Right ventricle myocardium inferior (tissue), 1 donor: ENCODE results near the gene GSS. TPM values are rescaled to one million over a fixed set of nuclear protein-coding genes. Genes with fewer than 3 reads are reported as not detected.

Experiments used
- ATAC-seq: fragments of 200-7000 bp; cut with Tn5 transposase; one replicate; pipeline ENCODE4 v1.9.1; 2020; ENCODE audit warnings: mild to moderate bottlenecking, moderate library complexity
- DNase-seq: peaks from one replicate; pipeline ENCODE4 v3.0.0; 2021; ENCODE audit errors: missing footprints
- intact Hi-C: fragments of 100-400 bp; cut with DNase I; formaldehyde crosslinking; loops from one replicate; pipeline ENCODE4 v1.11.0; 2022
- long read RNA-seq: library from polyadenylated mRNA; unstranded; transcript quantifications from one replicate; pipeline ENCODE4 v2.0.0, GENCODE V29; 2021
- total RNA-seq: library from RNA; stranded (reverse); fragmentation: NEBNext Ultra II Directional; extraction: Animal tissue kit (Norgen Biotek cat#: 25700); gene quantifications from one replicate; pipeline ENCODE4 v1.2.1, GENCODE V29; 2021
- donor health status: DM: no; HTN: yes; CAD: no; lungs with severe emphysema.

The GSS gene
- 17.6 TPM for total RNA-seq
- long read RNA-seq, transcript GSS-201 (13 exons, 1,919 nt), result major isoform, 10 of 17 reads
- long read RNA-seq, partial matches to known transcripts, result 5 of 17 reads
- long read RNA-seq, other reads (novel, unspliced or antisense), result 2 of 17 reads

- ATAC-seq (peak; percentile 97), DNase-seq (peak; percentile 99)
- intact Hi-C loops, result loop anchor here (1.0 to 10.0 kb wide), 2 partner anchors 79 to 319 kb away; partner anchors contain the start of genes ACSS2 and MMP24OS
Observed at GRCh38 chr20:34955231-34956040, at the start of gene GSS, which contains the start of gene MYH7B. Gene GSS, minus strand, starts transcription at chr20:34955806. Its CDS starts 3,954 bp downstream, at chr20:34951852. Gene MYH7B, plus strand, starts transcription at chr20:34955868. Its CDS starts 22,138 bp downstream, at chr20:34978006.

DNA sequence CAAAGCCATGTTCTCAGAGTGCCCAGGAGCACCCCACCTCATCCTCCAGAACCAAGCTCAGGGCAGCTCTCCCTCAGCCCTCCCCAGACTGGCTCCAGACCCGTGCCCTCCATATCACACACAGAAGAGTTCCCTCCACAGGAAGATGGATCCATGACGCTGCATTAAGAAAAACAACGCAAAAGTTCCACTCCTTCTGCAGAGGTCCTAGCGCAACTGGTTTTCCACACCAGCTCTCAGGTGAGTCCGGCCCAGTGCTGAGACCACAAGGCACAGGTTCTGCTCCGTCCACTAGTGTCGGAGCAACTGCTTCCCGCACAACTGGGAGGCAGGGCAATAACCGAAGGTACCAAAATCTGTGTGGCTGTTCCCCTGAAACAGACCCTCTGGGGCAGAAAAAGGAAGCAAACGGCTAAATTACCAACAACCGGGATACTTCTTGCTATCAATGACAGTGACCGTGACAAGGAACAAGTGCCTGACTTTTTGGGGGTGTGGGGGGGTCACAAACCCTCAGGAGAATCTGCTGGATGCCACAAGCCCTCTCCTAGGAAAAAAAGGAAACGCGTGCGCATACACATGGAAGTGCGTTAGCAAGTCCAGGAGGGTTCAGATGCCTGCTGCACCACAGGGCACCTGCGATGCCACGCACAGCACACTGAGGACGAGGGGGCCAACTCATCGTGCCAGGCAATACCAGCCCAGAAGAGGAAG is 49.3 kb upstream of the GSS start:
- intact Hi-C loops, result loop anchor here (5.0 kb wide), 1 partner anchor 133 kb away; the partner anchor contains the start of gene GGT7
- DNase-seq (peak; percentile 41), ATAC-seq (no peak)

DNA sequence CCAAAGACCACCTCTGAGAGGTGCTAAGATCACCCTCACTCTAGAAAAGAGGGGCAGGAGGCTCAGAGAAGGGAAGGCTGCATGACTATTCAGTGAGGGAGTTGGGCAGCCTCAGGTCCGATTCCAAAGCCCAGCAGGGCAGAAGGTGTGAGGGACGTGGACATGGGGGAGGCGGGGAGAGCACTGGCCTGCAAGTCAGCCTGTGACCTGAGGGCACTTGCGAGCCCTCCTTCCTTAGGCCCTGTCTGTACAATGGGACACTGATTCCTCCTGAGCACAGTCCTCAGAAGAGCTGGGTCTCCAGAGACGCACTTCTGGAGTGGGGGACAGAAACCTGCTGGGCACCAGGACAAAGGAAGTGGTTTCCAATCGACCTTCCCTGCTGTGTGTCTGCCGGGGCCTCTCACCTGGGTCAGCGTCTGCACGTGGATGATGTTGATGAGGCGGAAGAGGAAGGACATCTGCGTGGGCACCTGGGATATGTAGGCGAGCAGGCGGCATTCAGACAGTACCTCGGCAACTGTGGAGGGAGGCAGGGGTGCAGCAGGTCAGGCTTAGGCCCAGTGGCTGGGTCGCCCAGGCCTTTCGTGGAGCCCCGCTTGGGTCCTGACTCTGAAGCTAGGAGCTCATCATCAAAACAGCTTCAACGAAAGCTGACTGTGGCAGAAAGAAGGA is 48.6 kb upstream of the GSS start:
- DNase-seq (peak; percentile 33), ATAC-seq (no peak)
- intact Hi-C loops, result no loop called here

DNA sequence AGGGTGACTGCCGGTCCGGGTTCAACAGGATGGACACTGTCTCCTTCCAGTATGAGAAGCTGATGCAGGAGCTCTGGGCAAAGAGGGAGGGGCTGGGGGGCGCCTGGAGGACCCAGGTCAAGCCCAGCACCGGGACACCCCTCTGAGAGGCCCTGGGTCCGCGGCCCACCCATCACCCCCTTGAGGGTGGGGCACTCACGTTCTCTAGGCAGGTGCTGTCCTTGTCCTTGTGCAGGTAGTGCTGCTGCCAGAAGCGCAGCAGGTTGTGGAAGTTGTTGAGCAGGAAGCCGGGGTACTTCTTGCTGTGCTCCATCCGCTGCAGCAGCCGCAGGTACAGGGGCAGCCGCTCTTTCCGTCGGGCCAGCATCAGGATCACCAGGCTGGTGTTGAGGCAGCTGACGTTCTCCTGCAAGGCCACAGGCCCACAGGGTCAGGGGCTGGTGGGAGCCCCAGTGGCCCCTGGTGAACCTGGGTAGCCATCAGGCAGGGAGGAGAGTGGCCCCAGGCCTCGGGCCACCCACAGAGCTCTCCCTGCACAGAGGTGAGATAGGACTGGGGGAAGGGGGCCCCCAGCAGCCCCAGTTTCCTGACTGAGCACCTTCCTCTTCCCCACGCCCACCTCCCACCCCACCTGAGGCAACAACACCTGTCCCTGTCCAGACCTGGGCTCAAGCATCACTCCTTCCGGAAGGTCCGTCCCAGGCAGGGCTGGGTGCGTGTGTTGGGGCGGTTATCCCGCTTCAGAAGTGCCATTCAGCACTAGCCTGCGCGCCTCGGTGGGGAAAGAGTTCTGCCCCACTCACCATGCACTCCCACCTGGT is 47.8 kb upstream of the GSS start:
- DNase-seq, result peak; percentile 45
- intact Hi-C loops, result no loop called here
- ATAC-seq, result peak; percentile 3

- intact Hi-C loops, result no loop called here
- ATAC-seq (peak; percentile 18), DNase-seq (peak; percentile 16)
Observed at GRCh38 chr20:35002426-35003210, 47.0 kb upstream of the GSS start.

DNA sequence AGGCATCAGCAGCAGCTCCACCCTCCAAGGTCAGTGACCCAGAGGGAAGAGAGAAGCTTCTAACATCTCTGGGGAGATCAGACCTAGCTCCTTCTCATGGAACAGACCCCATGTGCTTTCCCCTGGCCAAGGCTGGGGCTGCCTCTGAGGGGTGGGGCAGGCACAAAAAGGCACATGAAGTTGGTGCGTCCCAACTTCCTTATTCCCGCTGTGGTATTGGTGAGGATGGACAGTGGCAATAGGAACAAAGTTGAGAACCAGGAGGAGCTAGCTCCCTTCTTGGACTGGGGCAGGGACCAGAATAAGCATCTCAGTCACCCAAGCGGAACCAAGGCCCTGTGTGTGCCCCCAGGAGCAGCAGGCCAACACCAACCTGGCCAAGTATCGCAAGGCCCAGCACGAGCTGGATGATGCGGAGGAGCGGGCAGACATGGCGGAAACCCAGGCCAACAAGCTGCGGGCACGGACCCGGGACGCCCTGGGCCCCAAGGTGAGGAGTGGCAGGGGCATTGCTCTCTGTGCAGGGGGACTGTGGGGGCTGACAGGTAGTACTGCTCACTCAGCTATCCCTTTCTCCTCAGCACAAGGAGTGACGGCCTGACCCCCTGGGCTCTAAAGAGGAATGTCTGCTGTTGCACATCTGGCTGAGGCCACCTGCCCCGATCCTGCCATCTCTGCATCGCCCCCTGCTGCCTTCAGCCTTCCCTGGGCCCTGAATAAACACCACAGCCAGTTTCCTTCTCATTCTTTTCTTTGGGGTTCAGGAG is 46.2 kb upstream of the GSS start:
- intact Hi-C loops, result no loop called here
- DNase-seq (peak; percentile 42), ATAC-seq (no peak)

- intact Hi-C loops, result no loop called here
- ATAC-seq, result no peak
- peak; percentile 47 for DNase-seq
Observed at GRCh38 chr20:35000922-35001595, 45.5 kb upstream of the GSS start.

DNA sequence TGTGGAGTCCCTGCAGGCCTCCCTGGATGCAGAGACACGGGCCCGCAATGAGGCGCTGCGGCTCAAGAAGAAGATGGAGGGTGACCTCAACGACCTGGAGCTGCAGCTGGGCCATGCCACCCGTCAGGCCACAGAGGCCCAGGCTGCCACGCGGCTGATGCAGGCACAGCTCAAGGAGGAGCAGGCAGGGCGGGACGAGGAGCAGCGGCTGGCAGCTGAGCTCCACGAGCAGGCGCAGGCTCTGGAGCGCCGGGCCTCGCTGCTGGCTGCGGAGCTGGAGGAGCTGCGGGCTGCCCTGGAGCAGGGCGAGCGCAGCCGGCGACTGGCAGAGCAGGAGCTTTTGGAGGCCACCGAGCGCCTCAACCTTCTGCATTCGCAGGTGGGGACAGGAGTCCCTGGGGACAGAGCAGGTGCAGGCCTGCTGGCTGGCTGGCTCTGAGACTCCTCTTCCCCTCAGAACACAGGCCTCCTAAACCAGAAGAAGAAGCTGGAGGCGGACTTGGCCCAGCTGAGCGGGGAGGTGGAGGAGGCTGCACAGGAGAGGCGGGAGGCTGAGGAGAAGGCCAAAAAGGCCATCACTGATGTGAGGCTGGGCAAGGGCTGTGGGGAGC is 44.8 kb upstream of the GSS start:
- ATAC-seq (no peak), DNase-seq (peak; percentile 60)
- intact Hi-C loops, result no loop called here

DNA sequence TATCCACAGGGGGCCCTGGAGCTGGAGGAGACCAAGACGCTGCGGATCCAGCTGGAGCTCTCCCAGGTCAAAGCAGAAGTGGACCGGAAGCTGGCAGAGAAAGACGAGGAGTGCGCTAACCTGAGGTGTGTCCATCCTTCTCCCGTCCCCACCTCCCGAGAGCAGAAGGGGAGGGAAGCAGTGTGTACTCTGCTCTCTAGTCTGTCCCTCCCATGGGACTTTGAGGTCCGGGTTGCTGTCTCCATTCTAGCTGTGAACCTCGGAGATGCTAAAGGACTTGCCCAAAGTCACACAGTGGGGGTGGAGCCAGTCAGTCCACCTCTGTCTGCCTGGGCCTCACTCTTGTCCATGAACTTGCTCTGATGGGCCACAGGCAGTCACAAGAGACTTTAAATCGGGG is 44.2 kb upstream of the GSS start:
- DNase-seq, result no peak
- no peak for ATAC-seq
- intact Hi-C loops, result no loop called here

- ATAC-seq (no peak), DNase-seq (peak; percentile 64)
- intact Hi-C loops, result no loop called here
Observed at GRCh38 chr20:34999021-34999451, 43.4 kb upstream of the GSS start.

DNA sequence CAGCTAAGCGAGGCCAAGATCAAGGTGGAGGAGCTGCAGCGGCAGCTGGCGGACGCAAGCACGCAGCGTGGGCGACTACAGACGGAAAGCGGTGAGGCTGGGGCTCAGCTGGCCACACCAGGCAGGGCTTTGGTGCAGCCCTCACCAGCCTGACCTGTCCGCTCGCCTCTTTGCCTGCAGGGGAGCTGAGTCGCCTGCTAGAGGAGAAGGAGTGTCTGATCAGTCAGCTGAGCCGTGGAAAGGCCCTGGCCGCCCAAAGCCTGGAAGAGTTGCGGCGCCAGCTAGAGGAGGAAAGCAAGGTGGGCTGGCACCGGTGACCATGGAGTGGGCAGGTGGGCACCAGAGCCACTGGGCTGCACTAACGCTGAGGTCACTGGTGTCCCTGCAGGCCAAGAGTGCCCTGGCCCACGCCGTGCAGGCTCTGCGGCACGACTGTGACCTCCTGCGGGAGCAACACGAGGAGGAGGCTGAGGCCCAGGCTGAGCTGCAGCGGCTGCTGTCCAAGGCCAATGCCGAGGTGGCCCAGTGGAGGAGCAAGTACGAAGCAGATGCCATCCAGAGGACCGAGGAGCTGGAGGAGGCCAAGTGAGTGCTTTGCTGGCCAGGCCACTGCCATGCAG is 42.8 kb upstream of the GSS start:
- peak; percentile 56 for DNase-seq
- ATAC-seq, result no peak
- intact Hi-C loops, result no loop called here

DNA sequence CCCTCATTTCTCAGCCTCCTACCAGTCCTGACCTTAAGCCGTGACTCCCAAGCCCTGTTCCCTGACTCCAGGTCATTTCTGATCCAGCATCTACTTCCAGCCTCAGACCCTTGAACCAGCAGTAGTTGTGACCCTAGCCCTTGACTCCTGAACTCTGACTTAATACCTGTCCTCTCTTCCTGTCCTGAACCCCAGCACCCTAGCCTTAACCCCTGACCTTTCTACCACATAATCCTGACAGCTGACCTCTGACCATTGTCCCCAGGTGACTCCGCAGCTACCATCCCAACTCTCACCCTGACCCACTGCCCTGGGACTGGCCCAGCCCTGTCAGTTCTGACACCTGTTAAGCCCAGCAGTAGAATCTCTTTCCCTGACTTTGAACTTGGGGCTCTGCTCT is 42.2 kb upstream of the GSS start:
- intact Hi-C loops, result no loop called here
- no peak for DNase-seq
- no peak for ATAC-seq

DNA sequence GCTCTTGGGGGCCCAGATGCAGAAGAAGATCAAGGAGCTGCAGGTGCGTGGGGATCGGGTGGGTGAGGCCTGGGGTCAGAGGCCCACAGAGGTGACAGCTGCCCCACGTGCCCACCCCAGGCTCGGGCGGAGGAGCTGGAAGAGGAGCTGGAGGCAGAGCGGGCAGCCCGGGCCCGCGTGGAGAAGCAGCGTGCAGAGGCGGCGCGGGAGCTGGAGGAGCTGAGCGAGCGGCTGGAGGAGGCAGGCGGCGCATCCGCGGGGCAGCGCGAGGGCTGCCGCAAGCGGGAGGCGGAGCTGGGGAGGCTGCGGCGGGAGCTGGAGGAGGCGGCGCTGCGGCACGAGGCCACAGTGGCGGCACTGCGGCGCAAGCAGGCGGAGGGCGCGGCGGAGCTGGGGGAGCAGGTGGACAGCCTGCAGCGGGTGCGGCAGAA is 41.5 kb upstream of the GSS start:
- intact Hi-C loops, result no loop called here
- peak; percentile 70 for DNase-seq
- peak; percentile 9 for ATAC-seq

- ATAC-seq (no peak), DNase-seq (peak; percentile 52)
- intact Hi-C loops, result no loop called here
Observed at GRCh38 chr20:34996243-34997028, 40.8 kb upstream of the GSS start.

DNA sequence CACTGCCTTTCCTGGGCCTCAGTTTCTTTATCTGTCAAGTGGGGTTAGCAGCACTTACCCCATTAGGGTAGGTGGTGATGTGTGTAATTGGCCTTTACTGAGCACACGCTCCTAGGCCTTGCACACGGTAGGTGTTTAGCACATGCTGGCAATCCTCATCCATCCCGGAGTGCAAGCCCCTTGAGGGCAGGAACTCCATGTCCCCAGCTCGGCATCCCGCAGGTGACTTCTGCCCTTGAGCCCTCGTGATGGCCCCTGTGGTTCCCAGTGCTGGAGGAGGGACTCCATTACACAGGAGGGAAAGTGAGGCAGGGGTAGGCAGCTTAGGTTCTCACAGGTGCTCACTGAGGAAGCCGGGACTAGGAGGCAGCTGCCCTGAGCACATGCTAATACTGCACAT is 40.1 kb upstream of the GSS start:
- peak; percentile 70 for DNase-seq
- no peak for ATAC-seq

More for the DNA sequence above, 40.1 kb upstream of the GSS start:
- intact Hi-C loops, result no loop called here
